HepG2 (cell line): ENCODE data around the gene SRP9. TPM values are rescaled to one million over a fixed set of nuclear protein-coding genes. Genes with fewer than 3 reads are reported as not detected.

ENCODE experiments used
- ATAC-seq: fragments of 200-7000 bp; cut with Tn5 transposase; 3 replicates; pipeline ENCODE4 v1.9.1; 2020; ENCODE audit warnings: mild to moderate bottlenecking, moderate library complexity
- BruUV-seq: library from RNA; stranded (reverse); fragments of 400-500 nt; replicated peaks from 2 replicates; lab custom pipeline; 2021; lab: Mats Ljungman, UMichigan
- CTCF ChIA-PET: fragments of 300-600 bp; formaldehyde crosslinking; extraction: SDS; loops from one replicate; lab custom pipeline; 2021; ENCODE audit warnings: low total read pairs, inconsistent platforms, low intra/inter-chr PET ratio; lab: Yijun Ruan, JAX
- POLR2A ChIA-PET: fragments of 350-600 bp; sonication (Branson Sonifier 250); formaldehyde crosslinking; loops from one replicate; lab custom pipeline; 2020; ENCODE audit warnings: antibody characterized with exemption, inconsistent platforms; lab: Yijun Ruan, JAX
- DNase-seq: peaks from one replicate; pipeline ENCODE4 v3.0.0-alpha.2; 2015; ENCODE audit warnings: low spot score
- FAIRE-seq: peaks from 3 replicates; lab custom pipeline; 2011; peaks lifted over from hg19 to GRCh38; lab: Jason Lieb, UNC
- H2AFZ ChIP-seq: one replicate; pipeline ENCODE4 v1.6.1; 2011; ENCODE audit warnings: low read length, inconsistent platforms
- H3K27ac ChIP-seq: fragments of 300-600 bp; 3 replicates; pipeline ENCODE4 v1.8.0; 2011; ENCODE audit warnings: mixed run types, mild to moderate bottlenecking, mixed read lengths, low read length, inconsistent platforms; ENCODE audit not compliant: insufficient read depth; ENCODE audit errors: extremely low read length
- H3K27me3 ChIP-seq, 2 experiments: fragments of 200-600 bp in 1 of 2; 2 replicates in 1 of 2; 3 replicates in 1 of 2; pipeline versions ENCODE4 v1.6.0 to v1.8.0; 2011; ENCODE audit warnings: low read length in 2 of 2, mild to moderate bottlenecking in 2 of 2, moderate library complexity in 2 of 2, inconsistent platforms in 1 of 2; ENCODE audit not compliant: insufficient read depth in 2 of 2, control insufficient read depth in 1 of 2
- H3K36me3 ChIP-seq, 2 experiments: fragments of 200-600 bp in 1 of 2; replicated peaks in 1 of 2; 2 replicates in 1 of 2; 3 replicates in 1 of 2; pipeline versions ENCODE4 v1.5.1 to v1.8.0; 2011; ENCODE audit warnings: low read length in 2 of 2, inconsistent platforms in 1 of 2; ENCODE audit not compliant: insufficient read depth in 2 of 2, control insufficient read depth in 1 of 2
- H3K4me1 ChIP-seq: 2 replicates; pipeline ENCODE4 v1.5.1; 2012; ENCODE audit warnings: low read length, inconsistent platforms; ENCODE audit not compliant: insufficient read depth
- H3K4me2 ChIP-seq: 2 replicates; pipeline ENCODE4 v1.6.0; 2011; ENCODE audit warnings: low read depth, low read length, inconsistent platforms
- H3K4me3 ChIP-seq, 3 experiments: fragments of 200-600 bp in 1 of 3; sonication (generic), shearing (Covaris generic) in 1 of 3; replicated peaks in 1 of 3; 2 replicates each; pipeline ENCODE4 v1.5.1; 2011 to 2016; ENCODE audit warnings: low read length in 3 of 3, inconsistent platforms in 2 of 3, low read depth in 2 of 3, mild to moderate bottlenecking in 2 of 3, control low read depth in 1 of 3, mixed read lengths in 1 of 3; ENCODE audit not compliant: insufficient read depth in 1 of 3
- H3K79me2 ChIP-seq: one replicate; pipeline ENCODE4 v1.6.1; 2011; ENCODE audit warnings: low read length, inconsistent platforms; ENCODE audit not compliant: insufficient read depth
- H3K9ac ChIP-seq: 2 replicates; pipeline ENCODE4 v1.6.0; 2011; ENCODE audit warnings: mild to moderate bottlenecking, low read depth, low read length, inconsistent platforms; ENCODE audit not compliant: insufficient read depth
- H3K9me3 ChIP-seq: 2 replicates; pipeline ENCODE4 v1.5.1; 2012; ENCODE audit warnings: mild to moderate bottlenecking, low read length
- H4K20me1 ChIP-seq: 2 replicates; pipeline ENCODE4 v1.6.0; 2011; ENCODE audit warnings: inconsistent platforms, mild to moderate bottlenecking, low read length, moderate library complexity; ENCODE audit not compliant: insufficient read depth
- HNF4A ChIP-seq: sonication (generic); formaldehyde crosslinking; IDR thresholded peaks from 2 replicates; pipeline ENCODE4 v1.4.0; 2020; ENCODE audit warnings: missing genetic modification reagents
- NCOA2 ChIP-seq: sonication (generic); formaldehyde crosslinking; IDR thresholded peaks from 2 replicates; pipeline ENCODE4 v1.8.0; 2022; ENCODE audit warnings: inconsistent platforms
- POLR2A ChIP-seq, 2 experiments: IDR thresholded peaks; 2 replicates each; pipeline ENCODE4 v1.6.1; 2011; ENCODE audit warnings: low read depth in 2 of 2, low read length in 2 of 2, mild to moderate bottlenecking in 1 of 2, moderate library complexity in 1 of 2; ENCODE audit not compliant: insufficient read depth in 1 of 2
- SALL1 ChIP-seq: sonication (generic); formaldehyde crosslinking; IDR thresholded peaks from 2 replicates; pipeline ENCODE4 v1.8.0; 2022; ENCODE audit warnings: mild to moderate bottlenecking, missing genetic modification reagents
- U2AF1 ChIP-seq: fragments of 200-400 bp; formaldehyde crosslinking; optimal IDR thresholded peaks from 2 replicates; pipeline ENCODE3; 2017; ENCODE audit warnings: mild to moderate bottlenecking, low read depth, low read length
- YEATS4 ChIP-seq: sonication (generic); formaldehyde crosslinking; IDR thresholded peaks from 2 replicates; pipeline ENCODE4 v1.4.0; 2020; ENCODE audit warnings: missing genetic modification reagents, borderline replicate concordance
- ZNF121 ChIP-seq: sonication (generic); formaldehyde crosslinking; IDR thresholded peaks from 2 replicates; pipeline ENCODE4 v1.5.0; 2020; ENCODE audit warnings: mild to moderate bottlenecking, missing genetic modification reagents
- ZNF629 ChIP-seq: sonication (generic); formaldehyde crosslinking; conservative IDR thresholded peaks from 2 replicates; pipeline ENCODE4 v1.5.0; 2020; ENCODE audit warnings: missing genetic modification reagents
- WGBS: methylation state at CpG from one replicate; pipeline ENCODE4 v1.1.6; 2017; ENCODE audit warnings: low lambda C conversion rate; 5-methylcytosine and 5-hydroxymethylcytosine counted together
- in situ Hi-C: cut with HindIII; loops from 2 replicates; pipeline ENCODE4 v1.10.0; 2017; ENCODE audit warnings: low pct_unique_long_range_greater_than_20kb; ENCODE audit not compliant: extremely low pct_ligation_motif_present
- intact Hi-C: fragments of 100-400 bp; cut with micrococcal nuclease; formaldehyde crosslinking; loops from one replicate; pipeline ENCODE4 v1.10.0; 2022; ENCODE audit not compliant: unreplicated experiment
- polyA plus RNA-seq, 8 experiments: library from polyadenylated mRNA; depleted of rRNA in 3 of 8; stranded (reverse) in 7 of 8; unstranded in 1 of 8; fragments of >200 nt; fragmentation: Illumina TruSeq in 4 of 8; extraction: Trizol in 4 of 8; gene quantifications; 2 replicates each; pipeline versions ENCODE4 v1.2.1 to v1.2.3, GENCODE V29; 2011 to 2016; ENCODE audit warnings: low read depth in 4 of 8, missing spikeins in 1 of 8, mixed read lengths in 1 of 8; ENCODE audit not compliant: insufficient read depth in 1 of 8
- total RNA-seq, 5 experiments: library from RNA; depleted of rRNA; stranded (reverse); fragments of >200 nt; fragmentation: Illumina TruSeq; extraction: Trizol; gene quantifications; 2 replicates each; pipeline ENCODE4 v1.2.3, GENCODE V29; 2016; ENCODE audit warnings: low read depth in 1 of 5
- TF ChIP-seq, protein P1 (sequence below): sonication (generic); formaldehyde crosslinking; IDR thresholded peaks from 2 replicates; pipeline ENCODE4 v1.5.0; 2020; ENCODE audit warnings: mild to moderate bottlenecking, missing genetic modification reagents
- TF ChIP-seq, protein P2 (sequence below): sonication (generic); formaldehyde crosslinking; IDR thresholded peaks from 2 replicates; pipeline ENCODE4 v1.4.0; 2020; ENCODE audit warnings: missing genetic modification reagents

Gene SRP9
- total and polyA plus RNA-seq, 2 of the 13 experiments (the other 11 are each of a cell fraction or from before 2014, with no cell fraction given) = 251 to 307 TPM

DNA sequence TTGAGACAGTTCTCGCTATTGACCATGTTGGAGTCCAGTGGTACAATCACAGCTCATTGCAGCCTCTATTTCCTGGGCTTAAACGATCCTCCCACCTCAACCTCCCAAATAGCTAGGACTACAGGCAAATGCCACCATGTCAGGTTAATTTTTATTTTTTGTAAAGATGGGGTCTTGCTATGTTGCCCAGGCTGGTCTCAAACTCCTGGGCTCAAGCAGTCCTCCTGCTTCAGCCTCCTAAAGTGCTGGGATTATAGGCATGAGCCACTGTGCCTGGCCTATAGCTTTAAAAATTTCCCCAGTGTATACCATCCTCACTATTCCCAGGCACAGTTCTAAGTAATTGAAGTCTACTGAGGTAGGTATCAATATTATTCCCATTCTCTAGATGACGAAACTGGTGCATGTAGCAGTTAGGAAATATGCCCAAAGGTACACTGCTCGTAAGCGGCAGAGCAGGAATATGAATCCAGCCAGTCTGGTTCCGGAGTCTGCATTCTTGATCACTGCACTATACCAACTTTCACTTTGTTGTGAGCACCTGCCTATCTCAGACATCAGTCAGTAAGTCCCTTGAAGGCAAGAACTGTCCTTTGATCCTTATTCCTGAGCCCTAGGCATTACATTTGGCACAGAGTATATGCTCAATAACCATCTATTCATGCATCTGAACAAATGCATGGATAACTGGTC, 11.5 kb upstream of the SRP9 start:
- H3K4me2 ChIP-seq = peak overlapping the region; percentile 97

More for the DNA sequence above, 11.5 kb upstream of the SRP9 start:
- in situ Hi-C loops = loop anchor here (5.0 kb wide), 2 partner anchors 74 to 114 kb away; partner anchors contain the start of gene ENAH
- FAIRE-seq (no peak), DNase-seq (peak; percentile 58), ATAC-seq (no peak)
- no peaks in the 10 kb centered on the region for H3K79me2 ChIP-seq
- peak overlapping the region; percentile 68 for H3K9ac ChIP-seq
- POLR2A ChIA-PET = interaction anchor here (1.0 to 4.6 kb wide), 4 partner anchors 11 to 113 kb away, joined by 3 to 60 read pairs (median 38); partner anchors contain the start of genes ENAH and SRP9
- TF ChIP-seq POLR2A (IDR thresholded peaks at IDR 0.05; ENCODE audit: insufficient read depth in 1 of 2, low read depth in 2 of 2, low read length in 2 of 2) (0 out of 4 replicates have a peak, but pooled peaks of 1 of the 2 experiments have one; percentile 17), ZNF629 (CRISPR knock-in tag) (peak; percentile 77), U2AF1 (no peak), ZNF121 (CRISPR knock-in tag) (peak; percentile 80), HNF4A (CRISPR knock-in tag) (0 out of 2 replicates have a peak, but pooled peaks have one; percentile 14), SALL1 (CRISPR knock-in tag) (0 out of 2 replicates have a peak, but pooled peaks have one; percentile 14), NCOA2 (CRISPR knock-in tag) (peak; percentile 18; the same call in 1 of the 2 replicates), YEATS4 (CRISPR knock-in tag) (0 out of 2 replicates have a peak, but pooled peaks have one; percentile 16)
- TF ChIP-seq, protein P1, sequence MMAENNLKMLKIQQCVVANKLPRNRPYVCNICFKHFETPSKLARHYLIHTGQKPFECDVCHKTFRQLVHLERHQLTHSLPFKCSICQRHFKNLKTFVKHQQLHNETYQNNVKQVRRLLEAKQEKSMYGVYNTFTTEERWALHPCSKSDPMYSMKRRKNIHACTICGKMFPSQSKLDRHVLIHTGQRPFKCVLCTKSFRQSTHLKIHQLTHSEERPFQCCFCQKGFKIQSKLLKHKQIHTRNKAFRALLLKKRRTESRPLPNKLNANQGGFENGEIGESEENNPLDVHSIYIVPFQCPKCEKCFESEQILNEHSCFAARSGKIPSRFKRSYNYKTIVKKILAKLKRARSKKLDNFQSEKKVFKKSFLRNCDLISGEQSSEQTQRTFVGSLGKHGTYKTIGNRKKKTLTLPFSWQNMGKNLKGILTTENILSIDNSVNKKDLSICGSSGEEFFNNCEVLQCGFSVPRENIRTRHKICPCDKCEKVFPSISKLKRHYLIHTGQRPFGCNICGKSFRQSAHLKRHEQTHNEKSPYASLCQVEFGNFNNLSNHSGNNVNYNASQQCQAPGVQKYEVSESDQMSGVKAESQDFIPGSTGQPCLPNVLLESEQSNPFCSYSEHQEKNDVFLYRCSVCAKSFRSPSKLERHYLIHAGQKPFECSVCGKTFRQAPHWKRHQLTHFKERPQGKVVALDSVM = peak; percentile 56; the same call in 1 of the 2 replicates
- TF ChIP-seq, protein P2, sequence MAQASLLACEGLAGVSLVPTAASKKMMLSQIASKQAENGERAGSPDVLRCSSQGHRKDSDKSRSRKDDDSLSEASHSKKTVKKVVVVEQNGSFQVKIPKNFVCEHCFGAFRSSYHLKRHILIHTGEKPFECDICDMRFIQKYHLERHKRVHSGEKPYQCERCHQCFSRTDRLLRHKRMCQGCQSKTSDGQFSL (CRISPR knock-in tag) = no peak
- H3K27me3 ChIP-seq = no peaks in the 10 kb centered on the region
- H3K27ac ChIP-seq = peak overlapping the region; percentile 79
- H3K4me3 ChIP-seq = peak overlapping the region in 2 of 3 experiments; percentile 52 to 69; a peak in 2 of 6 replicates
- H3K36me3 ChIP-seq = no peaks in the 10 kb centered on the region
- CTCF ChIA-PET = no interaction called here
- H4K20me1 ChIP-seq = no peaks in the 10 kb centered on the region
- H3K4me1 ChIP-seq = peaks cover 90% of the 10 kb centered on the region
- H2AFZ ChIP-seq = no peak overlapping the region
- BruUV-seq = no TSS peak
- WGBS = 69% methylated on average over 3 of the region's 6 CpGs
- H3K9me3 ChIP-seq = no peaks in the 10 kb centered on the region
- intact Hi-C loops = loop anchor here (5.0 kb wide), 1 partner anchor 74 kb away; no protein-coding TSS in a partner anchor
